ENCODE results near the gene NFIB. TPM values are rescaled to one million over a fixed set of nuclear protein-coding genes. Genes with fewer than 3 reads are reported as not detected.
A peak's percentile ranks its signal among the peaks of the same experiment; 100 is the strongest.

The NFIB gene
- total and polyA plus RNA-seq, 2 of the 8 experiments (the other 6 are each of a cell fraction or from before 2014, with no cell fraction given) = 2.6 to 13.1 TPM

DNA sequence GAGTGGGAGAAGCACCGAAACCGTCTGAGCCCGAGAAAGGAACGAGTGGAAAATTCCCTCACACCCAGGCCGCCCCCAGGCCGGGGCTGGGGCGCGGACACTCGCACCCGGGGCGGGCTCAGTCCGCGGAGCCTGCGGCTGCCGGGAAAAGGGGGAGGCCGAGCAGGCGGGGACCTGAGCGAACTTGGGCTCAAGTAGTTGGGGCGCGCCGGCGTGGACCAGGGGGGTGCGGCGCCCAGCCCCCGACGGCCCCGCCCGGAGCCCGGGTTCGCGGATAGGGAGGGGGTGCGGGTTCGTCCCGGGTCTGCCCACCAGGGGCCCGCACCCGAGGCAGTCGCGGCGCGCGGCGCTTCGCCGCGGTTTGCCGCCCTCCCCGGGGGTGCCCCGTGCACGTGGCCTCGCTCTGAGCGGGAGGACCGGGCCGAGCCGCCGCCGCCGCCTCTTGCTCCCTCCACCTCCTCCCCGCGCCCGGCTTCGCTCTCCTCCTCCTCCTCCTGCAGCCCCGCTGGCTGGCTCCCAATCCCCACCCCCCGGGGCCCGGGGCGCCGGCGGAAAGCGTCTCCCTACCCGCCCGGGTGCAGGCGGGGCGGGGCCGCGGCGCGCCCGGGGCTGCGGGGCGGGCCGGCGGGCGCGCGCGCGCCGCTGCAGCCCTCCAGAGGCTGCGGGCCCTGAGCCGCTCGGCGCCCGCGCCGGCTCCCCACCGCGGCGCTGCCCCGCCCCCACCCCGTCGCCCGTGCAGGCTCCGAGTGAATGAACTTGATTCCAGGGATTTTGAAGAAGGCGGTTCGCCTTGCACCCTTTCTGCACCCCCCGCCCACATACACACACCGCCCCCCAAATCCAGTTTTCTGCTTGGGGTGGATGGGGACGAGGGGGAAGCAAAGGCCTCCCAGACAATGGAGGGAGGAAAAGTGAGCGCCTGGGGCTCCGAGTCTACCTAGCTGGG is 1.3 kb upstream of the NFIB start (continued):
- TF ChIP-seq BACH1 (IDR thresholded peaks at IDR 0.05; ENCODE audit: low read length) (0 out of 2 replicates have a peak, but pooled peaks have one; percentile 30), TCF12 (IDR thresholded peaks at IDR 0.05; ENCODE audit: low read depth, low read length) (no peak), SP4 (IDR thresholded peaks at IDR 0.05; ENCODE audit: low read length) (no peak), NANOG (IDR thresholded peaks at IDR 0.05; ENCODE audit: insufficient read depth, low read depth, low read length, poor library complexity, severe bottlenecking) (no peak), PHF8 (conservative IDR thresholded peaks at IDR 0.05; ENCODE audit: low read depth, low read length) (peak; percentile 59; the same call in 1 of the 2 replicates), TAF1 (IDR thresholded peaks at IDR 0.05; ENCODE audit: low read depth, low read length) (peak; percentile 41; the same call in 1 of the 2 replicates), YY1 (IDR thresholded peaks at IDR 0.05; ENCODE audit: low read depth, low read length) (0 out of 2 replicates have a peak, but pooled peaks have one; percentile 7), CBX8 (IDR thresholded peaks at IDR 0.05; ENCODE audit: borderline replicate concordance, low read depth, low read length) (no peak), KDM4A (IDR thresholded peaks at IDR 0.05; ENCODE audit: low read depth, low read length, severe bottlenecking) (peak; percentile 24), POLR2AphosphoS5 (IDR thresholded peaks at IDR 0.05; ENCODE audit: low read depth, low read length) (0 out of 2 replicates have a peak, but pooled peaks have one; percentile 11), BRCA1 (IDR thresholded peaks at IDR 0.05; ENCODE audit: low read depth, low read length) (no peak), CTBP2 (IDR thresholded peaks at IDR 0.05; ENCODE audit: borderline replicate concordance, insufficient read depth, insufficient read length, low read length) (no peak), MAFK (IDR thresholded peaks at IDR 0.05; ENCODE audit: low read depth, low read length) (no peak), RXRA (IDR thresholded peaks at IDR 0.05; ENCODE audit: insufficient read depth, low read depth, low read length) (no peak), CEBPB (IDR thresholded peaks at IDR 0.05; ENCODE audit: low read depth, low read length) (no peak), USF2 (IDR thresholded peaks at IDR 0.05; ENCODE audit: low read length) (no peak), RBBP5 (IDR thresholded peaks at IDR 0.05; ENCODE audit: borderline replicate concordance, low read depth, low read length) (peak; percentile 90), SIN3A (conservative IDR thresholded peaks at IDR 0.05 in 1 of 2, IDR thresholded peaks at IDR 0.05 in 1 of 2; ENCODE audit: low read depth in 1 of 2, low read length in 2 of 2) (no peak; a peak in 1 of 4 replicates)
- TF ChIP-seq, protein P1, sequence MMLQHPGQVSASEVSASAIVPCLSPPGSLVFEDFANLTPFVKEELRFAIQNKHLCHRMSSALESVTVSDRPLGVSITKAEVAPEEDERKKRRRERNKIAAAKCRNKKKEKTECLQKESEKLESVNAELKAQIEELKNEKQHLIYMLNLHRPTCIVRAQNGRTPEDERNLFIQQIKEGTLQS (IDR thresholded peaks at IDR 0.05; ENCODE audit: insufficient read depth, low read depth, low read length) = no peak
- TF ChIP-seq, protein P2, sequence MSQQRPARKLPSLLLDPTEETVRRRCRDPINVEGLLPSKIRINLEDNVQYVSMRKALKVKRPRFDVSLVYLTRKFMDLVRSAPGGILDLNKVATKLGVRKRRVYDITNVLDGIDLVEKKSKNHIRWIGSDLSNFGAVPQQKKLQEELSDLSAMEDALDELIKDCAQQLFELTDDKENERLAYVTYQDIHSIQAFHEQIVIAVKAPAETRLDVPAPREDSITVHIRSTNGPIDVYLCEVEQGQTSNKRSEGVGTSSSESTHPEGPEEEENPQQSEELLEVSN (IDR thresholded peaks at IDR 0.05) = peak; percentile 92
